GM12878 (cell line): ENCODE results near the gene DEF6.

Source experiments
- BHLHE40 ChIP-seq, 2 experiments: fragments of 450-650 bp in 1 of 2; IDR thresholded peaks; 2 replicates each; pipeline ENCODE4 v1.6.1; 2011 to 2017; ENCODE audit warnings: low read depth in 2 of 2, borderline replicate concordance in 1 of 2, improper control_type of control experiment in 1 of 2, low read length in 1 of 2, mild to moderate bottlenecking in 1 of 2
- EZH2 ChIP-seq: IDR thresholded peaks from 2 replicates; pipeline ENCODE4 v1.6.1; 2012; ENCODE audit warnings: low read depth, mild to moderate bottlenecking, control low read depth, inconsistent platforms, low read length, borderline replicate concordance; ENCODE audit not compliant: control insufficient read depth
- FOS ChIP-seq: IDR thresholded peaks from 3 replicates; pipeline ENCODE4 v1.6.1; 2011; ENCODE audit warnings: borderline replicate concordance; ENCODE audit not compliant: insufficient read length; ENCODE audit errors: extremely low read depth
- KDM1A ChIP-seq: fragments of 200-600 bp; sonication (generic); IDR thresholded peaks from 2 replicates; pipeline ENCODE4 v1.6.1; 2016; ENCODE audit warnings: borderline replicate concordance
- NRF1 ChIP-seq: conservative IDR thresholded peaks from 2 replicates; pipeline ENCODE4 v1.6.1; 2011; ENCODE audit warnings: mild to moderate bottlenecking, low read depth, low read length, improper control_type of control experiment
- POLR2A ChIP-seq: IDR thresholded peaks from 2 replicates; pipeline ENCODE4 v1.6.1; 2011; ENCODE audit warnings: low read depth, mild to moderate bottlenecking, low read length
- TF ChIP-seq, protein P1 (sequence below): IDR thresholded peaks from 2 replicates; pipeline ENCODE4 v1.6.1; 2012; ENCODE audit warnings: low read depth, low read length, improper control_type of control experiment
- TF ChIP-seq, protein P2 (sequence below), 3 experiments: IDR thresholded peaks in 2 of 3; conservative IDR thresholded peaks in 1 of 3; 2 replicates each; pipeline ENCODE4 v1.5.1; 2011; ENCODE audit warnings: low read depth in 3 of 3, low read length in 3 of 3, mild to moderate bottlenecking in 3 of 3, control low read depth in 2 of 3, moderate library complexity in 2 of 3, inconsistent platforms in 1 of 3, mixed read lengths in 1 of 3; ENCODE audit not compliant: control insufficient read depth in 2 of 3, insufficient read depth in 1 of 3; ENCODE audit errors: extremely low read depth in 1 of 3
- TF ChIP-seq, protein P3 (sequence below): IDR thresholded peaks from 2 replicates; pipeline ENCODE4 v1.6.1; 2012; ENCODE audit warnings: mild to moderate bottlenecking, low read depth, low read length
- TF ChIP-seq, protein P4 (sequence below): fragments of 450-650 bp; formaldehyde crosslinking; IDR thresholded peaks from 2 replicates; pipeline ENCODE4 v1.4.0; 2022; ENCODE audit warnings: mild to moderate bottlenecking, moderate library complexity

DNA sequence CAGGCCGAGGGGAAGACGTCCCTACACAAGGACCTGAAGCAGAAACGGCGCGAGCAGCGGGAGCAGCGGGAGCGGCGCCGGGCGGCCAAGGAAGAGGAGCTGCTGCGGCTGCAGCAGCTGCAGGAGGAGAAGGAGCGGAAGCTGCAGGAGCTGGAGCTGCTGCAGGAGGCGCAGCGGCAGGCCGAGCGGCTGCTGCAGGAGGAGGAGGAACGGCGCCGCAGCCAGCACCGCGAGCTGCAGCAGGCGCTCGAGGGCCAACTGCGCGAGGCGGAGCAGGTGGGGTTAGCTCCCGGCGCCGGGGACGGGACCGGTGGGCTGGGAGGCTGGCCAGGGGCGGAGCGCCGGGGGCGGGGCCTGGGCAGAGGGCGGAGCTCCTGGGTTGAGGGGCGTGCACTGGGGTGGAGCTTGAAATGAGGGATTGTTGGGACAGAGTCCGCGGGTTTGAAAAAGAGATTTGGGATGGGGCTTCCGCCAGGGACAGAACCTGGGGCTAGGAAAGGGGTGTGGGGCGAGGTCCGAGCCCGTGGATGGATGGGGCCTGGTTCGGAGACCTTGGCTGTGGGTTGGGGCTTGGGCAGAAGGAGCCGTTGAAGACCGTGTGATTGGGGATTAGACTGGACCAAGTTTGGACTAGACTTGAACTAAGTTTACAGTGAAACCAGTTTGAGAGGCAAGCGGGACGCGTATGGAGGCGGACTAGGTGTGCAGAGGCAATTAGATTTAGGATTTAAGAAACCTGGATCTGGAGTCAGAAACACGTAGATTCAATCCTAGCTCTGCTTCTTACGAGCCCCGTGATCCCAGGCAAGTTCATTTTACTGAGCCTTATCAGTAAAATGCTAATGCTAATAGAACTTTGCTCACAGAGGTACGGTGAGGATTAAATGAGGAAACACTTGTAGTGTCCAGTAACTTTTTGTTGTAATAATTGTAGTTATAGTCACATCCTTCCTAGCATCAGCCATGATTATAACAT is 20.9 kb downstream of the DEF6 start:
- TF ChIP-seq EZH2: no peak
- TF ChIP-seq POLR2A: no peak
- TF ChIP-seq, protein P1, sequence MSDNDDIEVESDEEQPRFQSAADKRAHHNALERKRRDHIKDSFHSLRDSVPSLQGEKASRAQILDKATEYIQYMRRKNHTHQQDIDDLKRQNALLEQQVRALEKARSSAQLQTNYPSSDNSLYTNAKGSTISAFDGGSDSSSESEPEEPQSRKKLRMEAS: no peak
- no peak for TF ChIP-seq BHLHE40 (IDR thresholded peaks at IDR 0.05; ENCODE audit: borderline replicate concordance in 1 of 2, low read depth in 2 of 2, low read length in 1 of 2)
- TF ChIP-seq, protein P2, sequence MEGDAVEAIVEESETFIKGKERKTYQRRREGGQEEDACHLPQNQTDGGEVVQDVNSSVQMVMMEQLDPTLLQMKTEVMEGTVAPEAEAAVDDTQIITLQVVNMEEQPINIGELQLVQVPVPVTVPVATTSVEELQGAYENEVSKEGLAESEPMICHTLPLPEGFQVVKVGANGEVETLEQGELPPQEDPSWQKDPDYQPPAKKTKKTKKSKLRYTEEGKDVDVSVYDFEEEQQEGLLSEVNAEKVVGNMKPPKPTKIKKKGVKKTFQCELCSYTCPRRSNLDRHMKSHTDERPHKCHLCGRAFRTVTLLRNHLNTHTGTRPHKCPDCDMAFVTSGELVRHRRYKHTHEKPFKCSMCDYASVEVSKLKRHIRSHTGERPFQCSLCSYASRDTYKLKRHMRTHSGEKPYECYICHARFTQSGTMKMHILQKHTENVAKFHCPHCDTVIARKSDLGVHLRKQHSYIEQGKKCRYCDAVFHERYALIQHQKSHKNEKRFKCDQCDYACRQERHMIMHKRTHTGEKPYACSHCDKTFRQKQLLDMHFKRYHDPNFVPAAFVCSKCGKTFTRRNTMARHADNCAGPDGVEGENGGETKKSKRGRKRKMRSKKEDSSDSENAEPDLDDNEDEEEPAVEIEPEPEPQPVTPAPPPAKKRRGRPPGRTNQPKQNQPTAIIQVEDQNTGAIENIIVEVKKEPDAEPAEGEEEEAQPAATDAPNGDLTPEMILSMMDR (IDR thresholded peaks at IDR 0.05 in 2 of 3, conservative IDR thresholded peaks at IDR 0.05 in 1 of 3; ENCODE audit: control insufficient read depth in 2 of 3, extremely low read depth in 1 of 3, insufficient read depth in 1 of 3, low read depth in 3 of 3, low read length in 3 of 3): no peak
- TF ChIP-seq KDM1A: no peak
- TF ChIP-seq NRF1: no peak
- no peak for TF ChIP-seq FOS
- TF ChIP-seq, protein P3, sequence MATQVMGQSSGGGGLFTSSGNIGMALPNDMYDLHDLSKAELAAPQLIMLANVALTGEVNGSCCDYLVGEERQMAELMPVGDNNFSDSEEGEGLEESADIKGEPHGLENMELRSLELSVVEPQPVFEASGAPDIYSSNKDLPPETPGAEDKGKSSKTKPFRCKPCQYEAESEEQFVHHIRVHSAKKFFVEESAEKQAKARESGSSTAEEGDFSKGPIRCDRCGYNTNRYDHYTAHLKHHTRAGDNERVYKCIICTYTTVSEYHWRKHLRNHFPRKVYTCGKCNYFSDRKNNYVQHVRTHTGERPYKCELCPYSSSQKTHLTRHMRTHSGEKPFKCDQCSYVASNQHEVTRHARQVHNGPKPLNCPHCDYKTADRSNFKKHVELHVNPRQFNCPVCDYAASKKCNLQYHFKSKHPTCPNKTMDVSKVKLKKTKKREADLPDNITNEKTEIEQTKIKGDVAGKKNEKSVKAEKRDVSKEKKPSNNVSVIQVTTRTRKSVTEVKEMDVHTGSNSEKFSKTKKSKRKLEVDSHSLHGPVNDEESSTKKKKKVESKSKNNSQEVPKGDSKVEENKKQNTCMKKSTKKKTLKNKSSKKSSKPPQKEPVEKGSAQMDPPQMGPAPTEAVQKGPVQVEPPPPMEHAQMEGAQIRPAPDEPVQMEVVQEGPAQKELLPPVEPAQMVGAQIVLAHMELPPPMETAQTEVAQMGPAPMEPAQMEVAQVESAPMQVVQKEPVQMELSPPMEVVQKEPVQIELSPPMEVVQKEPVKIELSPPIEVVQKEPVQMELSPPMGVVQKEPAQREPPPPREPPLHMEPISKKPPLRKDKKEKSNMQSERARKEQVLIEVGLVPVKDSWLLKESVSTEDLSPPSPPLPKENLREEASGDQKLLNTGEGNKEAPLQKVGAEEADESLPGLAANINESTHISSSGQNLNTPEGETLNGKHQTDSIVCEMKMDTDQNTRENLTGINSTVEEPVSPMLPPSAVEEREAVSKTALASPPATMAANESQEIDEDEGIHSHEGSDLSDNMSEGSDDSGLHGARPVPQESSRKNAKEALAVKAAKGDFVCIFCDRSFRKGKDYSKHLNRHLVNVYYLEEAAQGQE: no peak
- TF ChIP-seq, protein P4, sequence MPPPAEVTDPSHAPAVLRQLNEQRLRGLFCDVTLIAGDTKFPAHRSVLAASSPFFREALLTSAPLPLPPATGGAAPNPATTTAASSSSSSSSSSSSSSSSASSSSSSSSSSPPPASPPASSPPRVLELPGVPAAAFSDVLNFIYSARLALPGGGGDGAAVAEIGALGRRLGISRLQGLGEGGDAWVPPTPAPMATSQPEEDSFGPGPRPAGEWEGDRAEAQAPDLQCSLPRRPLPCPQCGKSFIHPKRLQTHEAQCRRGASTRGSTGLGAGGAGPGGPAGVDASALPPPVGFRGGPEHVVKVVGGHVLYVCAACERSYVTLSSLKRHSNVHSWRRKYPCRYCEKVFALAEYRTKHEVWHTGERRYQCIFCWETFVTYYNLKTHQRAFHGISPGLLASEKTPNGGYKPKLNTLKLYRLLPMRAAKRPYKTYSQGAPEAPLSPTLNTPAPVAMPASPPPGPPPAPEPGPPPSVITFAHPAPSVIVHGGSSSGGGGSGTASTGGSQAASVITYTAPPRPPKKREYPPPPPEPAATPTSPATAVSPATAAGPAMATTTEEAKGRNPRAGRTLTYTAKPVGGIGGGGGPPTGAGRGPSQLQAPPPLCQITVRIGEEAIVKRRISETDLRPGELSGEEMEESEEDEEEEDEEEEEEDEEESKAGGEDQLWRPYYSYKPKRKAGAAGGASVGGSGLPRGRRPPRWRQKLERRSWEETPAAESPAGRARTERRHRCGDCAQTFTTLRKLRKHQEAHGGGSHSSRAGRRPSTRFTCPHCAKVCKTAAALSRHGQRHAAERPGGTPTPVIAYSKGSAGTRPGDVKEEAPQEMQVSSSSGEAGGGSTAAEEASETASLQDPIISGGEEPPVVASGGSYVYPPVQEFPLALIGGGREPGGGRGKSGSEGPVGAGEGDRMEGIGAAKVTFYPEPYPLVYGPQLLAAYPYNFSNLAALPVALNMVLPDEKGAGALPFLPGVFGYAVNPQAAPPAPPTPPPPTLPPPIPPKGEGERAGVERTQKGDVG (CRISPR knock-in tag): no peak
